Stimulated activated CD4-positive, alpha-beta T cell treated with anti-CD3 and anti-CD28 coated beads, Interleukin-12 subunit alpha, Interleukin-12 subunit beta, amount 100 ng/mL, for 48 hours (primary cell): ENCODE data around the gene UGT1A5.

Experiments
- DNase-seq, 3 donors: peaks; one replicate each; pipeline ENCODE4 v3.0.0-alpha.2; 2020; ENCODE audit warnings: low read depth in 2 of 3, low spot score in 1 of 3

The UGT1A5 gene

GRCh38 chr2:233779722-233780121, 67.0 kb downstream of the UGT1A5 start:
- DNase-seq: no peak

- no peak for DNase-seq
These were observed 68.1 kb downstream of the UGT1A5 start for GRCh38 chr2:233780771-233781170.

GRCh38 chr2:233789554-233789953, 76.8 kb downstream of the UGT1A5 start:
- DNase-seq: no peak

DNA sequence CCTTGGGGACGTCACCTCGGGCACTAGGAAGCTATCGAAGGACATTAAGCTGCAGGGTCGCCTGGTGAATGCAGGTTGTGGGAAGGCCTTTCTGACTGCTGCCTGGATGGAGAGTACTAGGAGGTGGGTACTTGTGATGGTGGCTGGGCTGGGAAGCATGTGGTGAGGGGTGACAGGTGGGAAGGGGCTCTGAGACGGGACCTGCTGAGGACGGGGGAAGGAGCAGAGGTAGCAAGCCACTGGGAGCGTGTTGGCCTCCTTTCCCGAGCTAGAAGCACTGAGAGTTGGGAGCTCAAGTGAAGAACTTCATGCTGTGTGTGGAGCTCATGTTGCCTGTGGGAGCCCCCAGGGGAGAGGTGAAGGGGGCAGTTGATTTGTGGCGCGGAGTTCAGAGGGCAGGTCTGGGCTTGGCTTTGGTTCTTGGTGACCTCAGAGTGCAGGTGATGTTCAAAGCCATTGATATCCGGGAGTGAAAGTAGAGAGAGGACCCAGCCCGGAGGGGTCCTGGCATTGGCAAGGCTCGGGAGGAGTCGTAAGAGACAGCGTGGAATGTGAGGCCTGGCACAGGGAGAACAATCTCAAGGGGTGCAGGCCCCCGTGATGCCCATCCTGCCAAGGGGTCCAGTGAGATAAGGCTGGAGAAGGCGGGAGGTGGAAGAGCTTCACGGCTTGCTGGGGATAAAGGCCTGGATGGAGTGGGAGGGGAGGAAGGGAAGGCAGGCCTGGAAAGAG, 78.6 kb downstream of the UGT1A5 start:
- DNase-seq: no peak

DNA sequence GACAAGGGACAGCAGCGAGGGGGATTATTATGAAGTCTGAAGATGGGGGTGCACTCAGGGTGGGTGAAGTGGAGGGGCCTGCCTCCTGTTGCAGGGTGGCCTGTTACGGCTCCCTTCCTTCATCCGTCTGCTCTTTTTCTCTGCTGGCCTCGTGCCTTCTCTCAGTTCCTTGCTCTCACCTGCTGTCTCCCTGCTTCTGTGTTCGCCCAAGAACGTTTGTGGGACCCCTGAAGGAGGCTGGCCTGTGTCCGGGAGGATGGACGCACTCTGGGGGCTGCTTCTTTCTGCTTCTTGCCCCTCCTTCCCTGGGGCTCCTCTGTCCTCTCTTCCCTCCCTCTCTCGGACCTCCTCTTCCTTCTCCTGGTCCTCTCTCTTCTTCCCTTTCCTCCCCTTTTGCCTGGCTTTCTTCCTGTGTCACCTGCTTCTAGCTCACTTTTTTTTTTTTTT, 79.2 kb downstream of the UGT1A5 start:
- DNase-seq: no peak

DNA sequence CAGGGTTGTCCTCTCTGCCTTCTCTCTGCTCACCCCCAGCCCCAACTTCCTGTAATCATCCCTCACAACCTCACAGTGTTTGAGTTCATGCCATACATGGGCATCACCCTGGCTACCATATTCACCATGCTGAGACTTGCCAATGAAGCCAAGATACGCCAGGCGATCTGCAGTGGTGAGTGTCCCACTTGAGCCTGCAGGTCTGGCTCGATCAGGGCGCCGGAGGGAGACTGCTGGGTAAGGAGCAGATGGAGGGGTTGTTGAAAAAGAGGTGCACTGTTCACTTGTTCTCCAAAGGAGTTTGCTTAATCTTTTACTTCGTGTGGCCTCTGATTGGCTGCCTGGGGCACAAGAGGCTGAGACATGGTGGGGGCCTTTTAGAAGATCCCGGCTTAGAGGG, 80.0 kb downstream of the UGT1A5 start:
- DNase-seq: no peak

GRCh38 chr2:233793465-233794127, 80.9 kb downstream of the UGT1A5 start:
- DNase-seq: no peak

- DNase-seq: no peak
These were observed 81.5 kb downstream of the UGT1A5 start for GRCh38 chr2:233794128-233794658.

GRCh38 chr2:233795735-233796171, 83.0 kb downstream of the UGT1A5 start:
- DNase-seq: no peak

DNA sequence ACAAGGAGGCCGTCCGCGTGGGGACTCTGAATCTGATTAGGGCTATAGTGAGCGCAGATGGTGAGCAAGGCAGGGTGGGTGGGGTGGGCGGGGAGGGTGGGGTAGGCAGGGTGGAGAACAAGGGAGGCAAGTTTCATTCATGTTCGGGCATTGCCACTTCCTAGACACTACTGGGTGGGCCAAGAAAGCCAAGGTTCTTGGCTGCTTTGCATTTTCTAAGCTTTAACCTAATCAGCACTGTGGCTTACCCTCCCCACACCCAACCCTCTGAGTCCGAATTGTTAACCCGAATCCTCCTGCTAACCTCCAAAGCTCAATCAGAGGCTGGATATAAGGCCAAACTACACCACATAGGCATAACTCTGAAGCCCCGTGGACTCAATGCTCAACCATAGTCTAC, 83.5 kb downstream of the UGT1A5 start:
- DNase-seq: no peak

DNA sequence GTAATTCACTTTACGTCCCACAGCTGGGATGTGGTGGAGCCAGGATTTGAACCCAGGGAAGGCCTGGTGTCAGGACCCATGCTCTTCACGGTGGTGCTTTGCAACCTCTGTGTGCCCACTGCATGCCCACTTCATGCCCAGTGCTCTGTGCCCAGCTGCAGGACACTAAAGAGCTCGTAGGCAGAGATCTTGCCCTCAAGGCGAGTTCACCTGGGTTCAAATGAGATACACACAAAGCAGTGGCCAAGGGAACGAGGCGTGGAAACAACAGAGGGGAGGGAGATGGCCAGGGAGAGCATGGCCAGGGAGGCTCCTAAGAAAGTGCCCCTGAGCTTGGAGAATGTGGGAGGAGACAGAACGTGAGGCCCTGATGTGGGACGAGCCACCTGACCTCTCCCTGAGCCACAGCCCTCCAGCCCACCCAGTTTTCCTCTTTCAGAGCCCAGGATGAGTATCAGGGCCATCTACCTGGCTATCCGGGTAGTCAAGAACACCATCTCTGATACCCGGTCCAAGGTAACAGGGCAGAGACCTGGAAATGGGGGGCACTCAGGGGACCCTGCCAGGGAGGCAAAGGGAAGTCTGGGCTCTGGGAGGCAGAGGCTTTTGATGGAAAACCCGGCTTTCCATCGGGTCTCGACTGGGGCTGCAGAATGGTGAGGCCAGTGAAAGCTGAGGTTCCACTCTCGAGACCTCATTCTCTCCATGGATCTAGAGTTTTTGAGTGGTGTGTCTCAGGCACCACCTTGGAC, 85.8 kb downstream of the UGT1A5 start:
- DNase-seq: no peak

DNA sequence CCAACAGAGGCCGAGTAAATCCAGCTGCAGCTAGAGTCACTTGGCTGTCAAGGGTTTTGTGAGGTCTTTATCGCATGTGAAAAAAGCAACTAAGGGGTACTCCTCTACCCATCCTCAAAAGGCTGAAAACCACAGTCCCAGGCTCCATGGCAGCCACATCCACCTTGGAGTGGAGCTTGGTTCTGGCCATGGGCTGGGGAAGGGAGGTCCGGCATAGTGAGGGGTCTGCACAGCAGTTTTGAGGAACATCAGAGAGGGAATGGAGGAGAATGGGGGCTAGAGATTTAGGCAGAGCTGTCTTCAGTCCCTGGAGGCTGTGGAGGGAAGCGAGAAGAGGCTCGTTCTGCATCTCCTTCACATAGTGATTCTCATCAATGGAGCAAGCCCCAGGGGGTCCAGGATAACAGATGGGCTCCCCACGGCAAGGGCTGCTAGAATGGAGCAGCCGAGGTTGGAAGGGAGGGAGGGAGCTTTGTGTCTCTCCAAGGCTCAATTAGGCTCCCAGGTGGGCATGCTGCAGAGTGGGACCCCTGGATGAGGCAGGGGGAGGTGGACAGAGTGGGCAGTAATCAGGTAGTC, 86.5 kb downstream of the UGT1A5 start:
- DNase-seq: no peak

GRCh38 chr2:233799716-233800115, 87.0 kb downstream of the UGT1A5 start:
- DNase-seq: no peak

- DNase-seq: no peak
These were observed 87.5 kb downstream of the UGT1A5 start for GRCh38 chr2:233800208-233800607.

- DNase-seq: no peak
These were observed 88.8 kb downstream of the UGT1A5 start for GRCh38 chr2:233801357-233802131.

GRCh38 chr2:233802132-233802815, 89.6 kb downstream of the UGT1A5 start:
- no peak for DNase-seq

- no peak for DNase-seq
These were observed 90.7 kb downstream of the UGT1A5 start for GRCh38 chr2:233803292-233803911.

DNA sequence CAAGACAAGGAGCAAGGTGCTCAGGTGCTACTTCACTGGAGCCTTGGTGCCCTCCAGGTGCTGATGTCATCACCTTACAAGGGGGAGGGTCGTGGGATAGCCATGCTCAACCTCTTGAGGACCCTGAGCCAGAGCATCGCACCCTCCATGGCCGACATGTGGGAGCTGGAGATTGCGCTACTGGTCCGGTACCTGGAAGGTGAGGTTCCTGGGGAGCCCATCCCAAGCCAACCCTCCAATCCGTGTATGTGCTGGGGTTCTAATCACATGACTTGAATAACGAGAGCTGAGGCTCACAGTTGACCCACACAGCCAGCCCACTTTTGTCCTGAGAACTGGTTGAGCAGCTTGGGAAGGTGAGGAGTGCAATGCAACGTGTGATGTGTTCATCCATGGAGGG, 91.3 kb downstream of the UGT1A5 start:
- DNase-seq: no peak

GRCh38 chr2:233807215-233807865, 94.6 kb downstream of the UGT1A5 start:
- no peak for DNase-seq
